Measurements from ENCODE around the gene GPR15LG.

GPR15LG gene

GRCh38 chr10:84194424-84195043, 20.9 kb downstream of the GPR15LG start, which contains the start of gene CDHR1:
CDHR1 (plus strand) TSS chr10:84194537; CDS start chr10:84194761, 224 bp downstream.
- peak; percentile 65 to 68 for DNase-seq

DNA sequence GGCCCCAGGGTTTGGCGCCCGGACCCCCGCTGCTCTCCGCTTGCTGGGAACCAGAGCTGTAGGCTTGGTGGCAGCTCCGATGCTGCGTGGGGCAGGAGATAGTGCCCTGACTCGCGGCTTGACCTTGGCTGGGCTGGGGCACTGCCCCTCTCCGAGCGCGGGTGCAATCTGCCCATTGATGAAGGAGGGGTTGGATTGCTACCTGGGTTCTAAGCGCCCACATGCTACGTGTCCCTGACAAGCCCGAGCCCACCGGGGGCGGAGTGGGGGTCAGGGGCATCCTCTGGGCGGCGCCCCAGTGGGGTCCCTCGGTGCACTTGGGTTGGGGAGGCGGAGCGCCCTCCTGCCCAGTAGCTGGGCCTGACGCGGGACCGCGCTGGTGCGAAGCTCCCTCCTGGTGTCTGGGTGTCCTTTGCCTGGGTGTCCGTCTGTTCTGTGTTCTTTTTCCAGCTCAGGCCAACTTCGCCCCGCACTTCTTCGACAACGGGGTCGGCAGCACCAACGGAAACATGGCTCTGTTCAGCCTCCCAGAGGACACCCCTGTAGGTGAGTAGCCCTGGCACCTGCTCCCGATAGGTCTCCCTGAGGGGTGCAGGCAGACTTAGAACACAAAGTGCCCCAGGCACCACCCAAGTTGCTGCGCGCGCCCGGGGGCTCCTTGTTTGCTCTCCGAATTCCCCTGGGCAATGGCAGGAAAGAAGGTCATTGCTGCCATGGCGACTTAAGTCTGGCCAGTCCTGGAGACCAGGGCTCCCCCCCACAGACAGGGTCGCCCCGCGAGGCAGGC, 21.6 kb downstream of the GPR15LG start:
- DNase-seq = no peak

- no peak for DNase-seq
These were observed 22.5 kb downstream of the GPR15LG start for GRCh38 chr10:84196083-84196482.

DNA sequence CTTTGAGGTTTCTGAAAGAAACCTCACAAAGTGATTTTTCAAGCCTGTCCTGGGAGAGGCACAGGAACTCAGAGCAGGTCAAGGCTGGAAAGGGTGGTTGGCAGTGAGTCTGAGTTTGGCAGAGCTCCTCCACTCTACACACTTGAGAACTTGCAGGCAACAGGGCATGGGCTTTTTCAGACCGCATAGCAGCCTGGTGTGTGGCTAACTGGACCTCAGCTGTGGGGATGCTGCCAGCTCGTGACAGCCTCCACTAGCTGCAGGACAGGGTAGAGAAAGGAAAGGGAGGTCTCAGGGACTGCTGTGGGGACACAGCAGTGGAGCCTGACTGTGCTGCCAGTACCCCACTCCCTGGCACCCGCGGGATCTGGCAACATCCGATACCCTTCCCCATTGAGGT, 23.3 kb downstream of the GPR15LG start:
- no peak for DNase-seq

DNA sequence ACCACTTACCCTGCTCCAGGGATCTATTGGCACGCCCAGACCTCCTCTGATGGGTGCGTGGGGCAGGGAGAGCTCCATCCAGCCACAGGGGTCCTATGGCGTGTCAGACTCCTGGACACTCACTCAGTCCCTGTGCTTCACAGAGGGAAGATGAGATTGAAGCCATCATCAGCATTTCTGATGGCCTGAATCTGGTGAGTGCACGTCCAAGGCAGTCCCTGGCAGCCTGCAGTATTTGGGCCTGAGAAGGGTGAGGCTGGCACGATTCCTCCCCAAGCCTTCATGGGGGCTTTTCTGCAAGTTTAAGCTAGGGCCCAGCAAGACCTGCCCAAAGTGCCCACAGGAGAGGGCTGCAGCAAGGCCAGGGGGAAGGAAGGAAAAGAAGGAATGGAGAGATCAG, 24.0 kb downstream of the GPR15LG start:
- no peak for DNase-seq

DNA sequence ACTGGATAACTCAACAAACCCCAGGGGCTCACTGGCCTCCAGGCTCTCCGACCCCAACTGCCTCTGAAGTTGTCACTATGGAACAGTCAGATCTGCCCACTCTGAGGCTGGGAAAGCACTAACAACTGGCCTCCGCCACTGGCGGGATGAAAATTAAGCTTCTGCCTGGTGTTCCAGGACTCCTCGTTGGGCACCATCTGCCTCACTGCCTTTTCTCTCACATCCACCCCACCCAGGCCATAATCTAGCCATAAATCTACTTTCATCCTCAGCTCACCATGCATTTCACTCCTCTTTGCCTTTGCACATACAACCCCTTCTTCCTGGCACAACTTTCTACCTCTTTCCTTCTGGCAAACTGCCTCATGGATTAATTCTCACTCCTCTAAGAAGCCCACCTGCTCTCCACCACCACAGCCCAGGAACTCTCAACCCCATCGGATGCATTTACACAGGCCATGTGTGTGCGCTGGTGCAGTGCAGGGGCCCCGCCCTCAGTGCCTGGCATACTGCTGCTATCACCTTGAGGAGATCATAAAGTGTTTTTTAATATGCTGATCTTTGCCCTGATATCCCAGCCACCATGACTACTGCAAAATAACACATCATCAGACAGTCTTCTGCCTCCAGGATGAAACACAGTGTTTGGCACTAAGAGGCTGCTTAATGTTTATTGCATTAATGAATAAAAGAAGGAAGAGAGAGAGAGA, 24.8 kb downstream of the GPR15LG start:
- no peak for DNase-seq

- no peak for DNase-seq
These were observed 27.1 kb downstream of the GPR15LG start for GRCh38 chr10:84200537-84201243.

DNA sequence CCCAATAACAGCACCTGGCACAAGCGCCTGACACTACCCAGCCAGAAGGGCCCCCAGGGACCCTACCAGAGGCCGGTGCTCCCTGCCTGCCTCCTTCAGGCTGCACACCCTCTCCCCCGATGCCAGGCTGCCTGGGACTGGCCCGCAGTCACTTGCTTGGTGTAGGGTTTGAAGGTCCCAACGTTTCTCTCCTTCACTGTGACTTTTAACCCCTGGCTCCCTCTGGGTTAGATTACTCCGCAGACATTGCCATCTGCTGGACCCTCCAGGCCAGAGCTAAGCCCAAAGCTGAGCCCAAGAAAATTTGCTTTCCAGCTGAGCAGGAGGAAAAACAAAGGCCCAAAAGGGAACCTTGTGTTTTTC, 27.6 kb downstream of the GPR15LG start:
- DNase-seq = no peak

DNA sequence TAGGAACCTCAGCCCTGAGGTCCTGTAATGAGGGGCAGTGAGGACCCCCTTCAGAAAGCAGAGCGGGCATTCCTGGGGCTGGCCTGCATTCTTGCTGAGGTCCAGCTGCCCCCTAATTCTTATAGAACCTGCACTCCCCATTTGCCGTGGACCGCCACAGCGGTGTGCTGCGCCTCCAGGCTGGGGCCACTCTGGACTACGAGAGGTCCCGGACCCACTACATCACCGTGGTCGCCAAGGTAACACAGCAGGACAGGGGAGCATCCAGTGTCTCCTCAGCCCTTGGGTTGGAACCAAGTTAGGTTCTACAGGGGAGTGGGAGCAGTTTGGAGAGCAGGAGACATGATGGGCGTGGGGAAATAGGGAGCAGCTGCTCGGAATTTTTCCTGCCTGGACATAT, 28.1 kb downstream of the GPR15LG start:
- no peak for DNase-seq

DNA sequence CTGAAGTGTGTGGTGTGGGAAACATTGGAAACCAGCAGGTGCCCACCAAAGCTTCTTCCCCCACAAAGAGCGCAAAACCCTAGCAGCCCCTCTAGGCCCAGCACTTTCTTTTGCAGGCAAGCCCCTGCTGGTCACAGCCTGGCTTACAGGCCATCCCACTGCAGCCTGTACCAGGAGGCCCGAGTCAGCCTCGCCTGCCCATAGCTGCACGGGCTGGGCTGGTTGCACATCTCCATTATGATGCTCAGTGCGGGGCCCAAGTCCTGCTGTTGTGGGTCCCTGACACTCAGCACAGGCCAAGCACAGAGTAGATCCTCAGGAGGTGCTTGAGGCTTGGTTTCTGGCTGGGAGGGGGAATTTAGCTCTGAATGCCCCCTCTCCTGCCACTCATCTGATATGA, 28.7 kb downstream of the GPR15LG start:
- no peak for DNase-seq

DNA sequence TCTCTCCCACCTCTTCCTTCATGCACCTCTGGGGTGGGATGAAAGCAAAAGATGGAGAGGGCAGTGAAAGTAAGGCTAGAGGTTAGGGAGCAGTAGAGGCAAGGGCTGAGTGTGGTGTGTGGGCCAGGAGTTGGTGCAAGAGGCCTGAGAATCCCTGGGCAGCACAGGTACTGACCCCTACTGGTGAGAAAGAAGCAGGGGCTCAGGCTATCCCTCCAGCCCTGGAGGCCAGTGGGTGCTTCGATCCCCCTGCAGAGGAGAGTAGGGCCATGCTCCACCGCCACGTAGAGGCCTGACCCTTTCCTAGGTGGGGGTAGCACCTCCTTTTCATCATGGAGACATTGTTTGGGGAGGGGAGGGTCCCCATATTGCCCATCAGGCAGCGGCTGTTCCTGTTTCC, 30.5 kb downstream of the GPR15LG start:
- DNase-seq = no peak

- DNase-seq = no peak
These were observed 31.0 kb downstream of the GPR15LG start for GRCh38 chr10:84204610-84205009.

- DNase-seq = peak; percentile 82 to 83
These were observed 31.6 kb downstream of the GPR15LG start for GRCh38 chr10:84205049-84205852.

- no peak for DNase-seq
These were observed 32.4 kb downstream of the GPR15LG start for GRCh38 chr10:84205853-84206525.

DNA sequence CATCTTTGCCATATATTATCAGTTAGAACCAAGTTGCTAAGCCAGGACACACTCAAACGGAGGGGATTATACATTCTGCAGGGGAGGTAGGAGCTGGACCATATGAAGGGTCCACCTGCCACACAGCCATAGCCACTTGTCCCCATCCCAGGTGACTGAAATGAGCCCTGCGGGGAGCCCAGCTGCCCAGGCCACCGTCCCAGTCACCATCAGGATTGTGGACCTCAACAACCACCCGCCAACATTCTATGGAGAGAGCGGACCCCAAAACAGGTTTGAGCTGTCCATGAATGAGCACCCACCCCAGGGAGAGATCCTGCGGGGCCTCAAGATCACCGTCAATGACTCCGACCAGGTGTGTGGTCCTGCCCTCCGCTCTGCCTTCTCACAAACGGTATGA, 34.4 kb downstream of the GPR15LG start:
- no peak for DNase-seq

DNA sequence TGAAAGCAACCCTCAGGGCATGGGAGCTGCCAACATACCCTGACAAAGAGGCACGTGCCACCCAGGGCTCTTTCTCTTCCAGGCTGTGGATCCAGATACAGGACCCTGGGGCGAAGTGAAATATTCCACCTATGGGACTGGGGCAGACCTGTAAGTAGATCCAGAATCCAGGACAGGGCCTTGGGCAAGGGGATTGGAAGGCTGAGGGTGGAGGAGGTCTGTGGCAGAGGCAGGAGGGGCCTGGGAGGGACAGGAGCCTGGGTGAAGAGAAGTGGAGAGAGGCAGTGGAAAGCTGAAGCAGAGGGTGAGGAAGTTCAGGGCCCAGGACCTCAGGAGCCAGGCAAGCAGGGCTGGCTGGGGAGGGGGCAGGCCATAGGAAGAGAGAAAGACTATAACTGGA, 38.0 kb downstream of the GPR15LG start:
- DNase-seq = no peak

GRCh38 chr10:84212014-84212413, 38.4 kb downstream of the GPR15LG start:
- DNase-seq = no peak

GRCh38 chr10:84213076-84213475, 39.5 kb downstream of the GPR15LG start:
- DNase-seq = no peak

DNA sequence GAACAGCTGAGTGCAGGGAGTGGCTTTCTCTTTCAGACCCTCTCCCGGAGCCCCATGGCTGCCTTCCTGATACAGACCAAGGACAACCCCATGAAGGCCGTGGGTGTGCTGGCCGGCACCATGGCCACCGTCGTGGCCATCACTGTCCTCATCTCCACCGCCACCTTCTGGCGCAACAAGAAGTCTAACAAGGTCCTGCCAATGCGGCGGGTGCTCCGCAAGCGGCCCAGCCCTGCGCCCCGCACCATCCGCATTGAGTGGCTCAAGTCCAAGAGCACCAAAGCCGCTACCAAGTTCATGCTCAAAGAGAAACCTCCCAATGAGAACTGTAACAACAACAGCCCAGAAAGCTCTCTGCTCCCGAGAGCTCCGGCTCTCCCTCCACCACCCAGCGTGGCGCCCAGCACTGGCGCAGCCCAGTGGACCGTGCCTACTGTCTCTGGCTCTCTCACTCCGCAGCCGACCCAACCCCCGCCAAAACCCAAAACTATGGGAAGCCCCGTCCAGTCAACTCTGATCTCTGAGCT, 40.5 kb downstream of the GPR15LG start:
- DNase-seq = no peak

DNA sequence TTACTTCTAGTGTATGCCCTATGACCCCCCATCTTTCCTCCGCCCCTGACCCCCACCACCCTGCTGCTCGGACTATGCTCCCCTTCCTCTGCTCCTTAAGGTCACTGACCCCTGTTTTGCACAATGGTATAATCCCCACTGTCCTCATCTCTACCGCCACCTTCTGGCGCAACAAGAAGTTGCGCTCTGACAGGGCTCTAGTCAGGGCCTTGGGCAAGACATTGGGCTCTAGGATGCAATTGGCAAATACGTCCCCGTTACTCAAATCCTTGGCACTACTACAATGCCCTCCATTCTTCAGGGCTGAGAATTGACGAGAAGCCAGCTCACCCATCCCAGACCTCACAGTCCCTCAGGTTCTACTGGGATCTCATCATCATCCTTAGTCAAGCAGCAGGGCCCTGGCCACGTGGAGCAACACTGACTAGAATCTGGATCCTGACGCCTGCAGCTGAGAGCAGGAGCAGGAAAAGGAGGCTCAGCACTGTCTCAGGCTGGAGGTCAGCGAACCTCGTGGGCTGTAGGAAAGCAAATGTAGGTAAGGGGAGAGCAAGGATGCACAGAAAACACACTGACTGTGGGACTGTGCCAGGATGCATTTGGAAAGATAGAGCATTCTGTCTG, 41.1 kb downstream of the GPR15LG start:
- peak; percentile 66 to 69 for DNase-seq

- no peak for DNase-seq
These were observed 43.2 kb downstream of the GPR15LG start for GRCh38 chr10:84216834-84217233.
